CD1c-positive myeloid dendritic cell (primary cell): ENCODE measurements around the gene ACAP2.
A peak's percentile ranks its signal among the peaks of the same experiment; 100 is the strongest.
"Not testable (repeated sequence)": the region's sequence is repeated elsewhere in the genome, so short reads cannot be mapped to it uniquely, and the experiment has no call there.

Experiments
- DNase-seq: peaks from one replicate; pipeline ENCODE4 v3.0.0-alpha.2; 2016; ENCODE audit errors: extremely low spot score

The ACAP2 gene

DNA sequence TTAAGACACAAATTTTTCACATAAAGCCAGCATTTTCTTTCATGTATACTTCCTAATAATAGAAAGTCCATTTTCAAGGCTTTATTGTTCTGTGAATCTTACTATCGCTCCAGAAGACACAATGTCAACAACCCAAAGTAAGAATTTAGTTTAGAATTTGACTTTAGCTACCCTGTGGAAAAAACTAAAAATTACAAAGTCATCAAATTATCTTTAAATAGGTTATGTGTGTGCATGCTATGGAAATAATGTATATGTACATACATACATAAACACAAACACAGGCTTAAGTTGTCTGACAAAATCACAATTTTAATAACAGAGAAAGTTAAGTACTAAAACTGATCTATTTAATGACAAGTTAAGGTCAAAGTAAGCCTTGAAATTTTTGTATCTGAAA, 151.7 kb downstream of the ACAP2 start:
- no peak for DNase-seq

DNA sequence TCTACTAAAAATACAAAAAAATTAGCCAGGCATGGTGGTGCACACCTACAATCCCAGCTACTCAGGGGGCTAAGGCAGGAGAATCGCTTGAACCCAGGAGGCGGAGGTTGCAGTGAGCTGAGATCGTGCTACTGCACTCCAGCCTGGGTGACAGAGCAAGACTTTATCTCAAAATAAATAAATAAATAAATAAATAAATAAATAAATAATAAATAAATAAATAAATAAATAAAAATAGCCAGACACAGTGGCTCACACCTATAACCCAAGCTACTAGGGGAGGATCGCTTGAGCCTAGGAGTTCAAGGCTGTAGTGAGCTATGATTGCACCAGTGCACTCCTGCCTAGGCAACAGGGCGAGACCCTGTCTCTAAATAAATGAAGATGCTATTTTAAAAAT, 152.2 kb downstream of the ACAP2 start:
- DNase-seq = not testable (repeated sequence)

- DNase-seq = no peak
These were observed 156.5 kb downstream of the ACAP2 start for GRCh38 chr3:195286115-195286872.

DNA sequence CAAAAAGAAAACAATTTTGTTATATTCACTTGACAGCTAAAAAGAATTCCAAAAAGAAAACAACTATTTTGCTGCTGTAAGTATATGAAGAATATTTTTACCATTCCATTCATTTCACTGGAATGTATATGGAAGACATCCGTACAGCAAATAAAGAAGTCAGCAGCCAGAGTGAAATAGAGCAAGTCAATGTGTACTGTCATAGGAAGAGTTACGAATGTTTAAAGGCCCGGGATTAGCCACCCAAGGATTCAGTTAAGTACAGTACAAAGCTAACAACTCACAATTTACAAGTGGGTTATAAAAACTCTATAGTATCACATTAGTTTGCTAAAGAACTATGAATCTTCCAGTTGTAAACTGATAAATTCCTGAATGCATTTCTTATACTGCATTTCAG, 157.4 kb downstream of the ACAP2 start:
- DNase-seq = no peak

GRCh38 chr3:195284842-195285241, 158.0 kb downstream of the ACAP2 start:
- no peak for DNase-seq

GRCh38 chr3:195282961-195283360, 159.9 kb downstream of the ACAP2 start:
- no peak for DNase-seq

GRCh38 chr3:195274259-195274966, 168.4 kb downstream of the ACAP2 start:
- DNase-seq = no peak

DNA sequence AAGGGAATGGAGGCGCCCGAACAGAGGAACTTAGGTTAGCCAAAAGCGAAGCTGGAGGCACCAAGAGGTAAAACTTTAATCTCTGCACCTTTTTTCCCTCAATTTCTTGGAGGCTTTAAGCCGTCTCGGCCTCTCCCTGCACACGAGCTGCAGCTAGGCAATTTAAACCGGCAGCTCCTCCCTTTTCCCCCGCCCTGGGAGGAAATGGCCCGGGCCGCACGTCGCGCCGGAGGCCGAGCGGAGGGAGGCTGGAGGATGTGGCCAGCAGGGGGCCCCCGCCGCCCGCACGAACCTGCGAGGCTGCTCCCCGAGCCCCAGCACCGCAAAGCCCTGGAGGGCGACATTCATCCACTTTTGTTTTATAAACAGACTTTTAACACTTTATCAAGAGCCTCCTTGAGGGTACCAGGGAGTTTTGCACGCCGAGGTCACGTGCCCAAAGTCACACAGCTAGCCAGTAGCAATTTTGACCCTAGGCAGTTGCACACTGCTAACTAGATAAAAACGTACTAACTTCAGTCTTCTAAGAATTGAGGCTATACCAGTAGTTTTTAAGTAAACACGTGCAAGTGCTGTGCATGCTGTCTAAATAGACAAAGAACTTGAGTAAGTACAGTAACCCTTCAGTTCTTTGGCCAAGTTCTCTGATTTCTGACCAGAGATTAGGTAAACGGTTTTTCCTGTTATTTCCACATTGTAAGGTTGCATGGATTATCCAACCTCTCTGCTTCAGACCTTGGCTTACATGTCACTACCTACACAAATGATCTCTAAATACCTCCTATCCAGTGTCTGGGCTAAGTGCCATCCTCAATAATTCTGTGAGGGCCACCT, 171.2 kb downstream of the ACAP2 start:
- peak; percentile 89 for DNase-seq

DNA sequence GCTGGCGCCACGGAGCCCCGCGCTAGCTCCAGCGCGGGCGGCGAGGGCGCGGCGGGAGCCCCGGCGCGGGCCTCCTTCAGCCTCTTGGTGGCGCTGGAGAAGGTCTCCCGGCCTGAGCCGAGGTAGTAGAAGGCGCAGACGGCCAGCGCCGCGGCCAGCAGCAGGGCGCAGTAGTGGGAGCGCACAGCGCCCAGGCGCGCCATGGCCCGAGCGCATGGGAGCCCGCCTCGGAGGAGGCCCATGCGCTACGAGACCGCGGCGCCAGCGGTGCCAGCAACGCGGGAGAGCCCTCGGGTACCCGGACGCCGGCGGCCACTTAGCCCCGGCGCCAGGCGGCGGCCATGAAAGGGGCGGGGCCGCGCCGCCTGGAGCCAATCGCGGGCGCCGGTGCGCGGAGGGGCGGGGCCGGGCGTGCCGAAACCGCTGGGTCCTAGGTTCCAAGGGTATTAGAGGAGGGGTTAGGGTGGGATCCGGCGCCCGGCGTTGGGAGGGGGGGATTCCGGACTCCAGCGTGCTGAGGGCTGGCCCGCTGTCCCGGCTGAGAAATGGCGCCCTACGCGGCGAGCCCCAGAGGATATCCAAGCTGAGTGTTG, 171.9 kb downstream of the ACAP2 start, which contains the start of gene XXYLT1:
Gene XXYLT1, minus strand, starts transcription at position 343 of the 593 bp plus-strand sequence. Its CDS starts 101 bp downstream, at position 242.
- DNase-seq = peak; percentile 91

GRCh38 chr3:195270079-195270816, 172.6 kb downstream of the ACAP2 start:
- no peak for DNase-seq

- peak; percentile 78 for DNase-seq
These were observed 173.3 kb downstream of the ACAP2 start for GRCh38 chr3:195269375-195270078.

DNA sequence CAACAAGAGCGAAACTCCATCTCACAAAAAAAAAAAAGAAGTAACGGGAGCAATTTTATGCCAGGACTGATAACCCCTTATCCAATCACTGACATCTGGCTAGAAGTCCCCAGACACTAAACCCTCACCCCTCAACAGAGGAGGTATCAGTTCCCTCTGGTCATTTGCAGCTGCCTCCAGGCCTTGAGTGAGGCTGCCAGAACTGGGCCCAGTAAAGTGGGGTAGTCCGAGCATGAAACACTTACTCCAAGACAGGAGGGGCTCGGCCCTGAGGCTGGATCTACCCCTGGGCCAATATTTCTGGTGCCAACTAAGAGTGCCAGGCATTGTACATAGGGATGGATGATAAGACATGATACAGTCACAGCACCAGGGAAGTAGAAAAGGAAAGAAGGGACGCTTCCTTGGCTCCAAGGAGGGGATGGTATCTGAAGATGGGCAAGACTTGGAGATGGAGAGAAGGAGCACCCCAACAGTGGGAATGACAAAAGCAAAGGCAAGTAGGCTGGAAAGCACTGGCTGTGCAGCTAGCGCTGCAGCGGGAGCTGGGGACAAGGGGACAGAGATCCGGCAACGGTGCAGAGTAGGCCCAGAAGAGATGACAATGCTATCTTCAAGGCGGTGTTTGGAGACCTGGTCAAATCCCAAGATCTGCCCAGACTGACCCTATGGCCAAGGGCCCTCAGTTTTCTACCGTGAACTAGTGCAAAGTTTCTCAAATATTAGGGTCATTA, 174.1 kb downstream of the ACAP2 start:
- DNase-seq = no peak

- DNase-seq = no peak
These were observed 175.7 kb downstream of the ACAP2 start for GRCh38 chr3:195267096-195267495.

DNA sequence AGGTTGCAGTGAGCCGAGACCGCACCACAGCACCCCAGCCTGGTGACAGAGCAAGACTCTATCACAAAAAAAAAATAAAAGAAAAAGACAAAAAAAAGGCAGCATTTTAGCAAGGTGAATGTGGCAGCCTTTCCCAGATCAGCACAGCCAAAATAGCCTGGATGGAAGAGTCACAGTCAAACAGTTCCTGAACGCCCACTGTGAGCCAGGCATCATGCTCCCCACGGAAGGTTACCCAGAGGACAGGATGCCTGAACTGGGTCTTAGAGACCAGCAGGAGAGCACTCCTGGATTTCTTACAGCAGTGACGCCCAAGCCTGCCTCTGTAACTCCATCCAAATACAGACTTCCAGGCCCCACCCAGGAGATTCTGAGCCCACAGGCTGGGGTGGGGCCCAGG, 176.4 kb downstream of the ACAP2 start:
- DNase-seq = no peak

- DNase-seq = no peak
These were observed 177.3 kb downstream of the ACAP2 start for GRCh38 chr3:195265363-195265976.

DNA sequence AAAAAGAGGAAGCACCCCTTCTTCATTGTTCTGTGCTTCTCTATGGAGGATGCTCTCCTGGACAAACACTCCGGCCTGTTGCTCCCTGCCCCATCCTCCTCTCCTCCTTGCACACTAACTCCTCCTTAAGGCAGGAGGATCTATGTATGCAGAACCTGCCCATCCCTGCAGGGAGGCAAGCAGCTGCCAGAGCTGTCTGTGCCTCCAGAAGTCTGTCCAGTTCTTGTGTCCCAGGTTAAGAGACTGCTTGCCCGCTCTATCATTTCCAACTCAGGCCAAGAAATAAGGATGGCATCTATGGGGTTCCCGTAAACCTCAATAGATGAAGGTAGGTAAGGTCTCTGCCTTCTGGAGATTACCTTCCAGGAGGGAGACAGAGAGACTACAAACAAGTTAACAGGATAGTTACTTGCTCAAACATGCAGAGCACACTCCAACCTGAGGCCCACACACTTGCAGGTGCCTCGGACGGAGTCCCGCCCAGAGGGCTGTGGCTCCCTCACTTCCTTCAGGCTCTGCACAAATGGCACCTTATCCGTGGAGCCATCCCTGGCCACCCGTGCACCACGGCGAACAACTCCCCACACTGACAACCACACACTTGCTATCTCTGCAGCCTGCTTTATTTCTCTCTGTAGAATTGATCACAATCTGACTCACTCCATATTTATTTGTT, 178.8 kb downstream of the ACAP2 start:
- no peak for DNase-seq

- DNase-seq = peak; percentile 17
These were observed 179.5 kb downstream of the ACAP2 start for GRCh38 chr3:195263193-195263924.

DNA sequence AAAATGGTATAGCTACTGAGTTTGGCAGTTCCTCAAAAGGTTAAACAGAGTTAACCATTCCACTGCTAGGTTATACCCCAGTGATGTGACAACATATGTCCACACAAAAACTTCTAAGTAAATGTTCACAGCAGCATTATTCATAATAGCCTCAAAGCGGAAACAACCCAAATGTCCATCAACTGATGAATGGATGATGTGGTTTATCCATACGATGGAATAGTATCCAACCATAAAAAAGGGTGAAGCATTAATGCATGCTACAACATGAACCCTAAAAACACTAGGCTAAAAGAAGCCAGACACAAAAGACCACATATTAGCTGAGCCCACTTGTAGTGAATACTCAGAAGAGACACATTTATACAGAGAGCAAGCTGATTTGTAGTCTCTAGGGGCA, 180.9 kb downstream of the ACAP2 start:
- DNase-seq = no peak
